BLaER1 treated with 17β-estradiol and CSF1 and Interleukin-3, amounts not matched to agents 10 nM and 100 nM (cell line): ENCODE results near the gene CHAF1A.

Source experiments
- H3K27ac ChIP-seq, 11 experiments: shearing (Covaris generic); formaldehyde crosslinking; 2 replicates each; pipeline ENCODE4 v1.8.1; 2022
- H3K27me3 ChIP-seq, 11 experiments: shearing (Covaris generic); formaldehyde crosslinking; 2 replicates each; pipeline ENCODE4 v1.8.1; 2022
- H3K36me3 ChIP-seq, 11 experiments: shearing (Covaris generic); formaldehyde crosslinking; 2 replicates each; pipeline ENCODE4 v1.8.1; 2022
- H3K4me1 ChIP-seq, 10 experiments: shearing (Covaris generic); formaldehyde crosslinking; 2 replicates each; pipeline ENCODE4 v1.8.1; 2022
- H3K4me2 ChIP-seq, 11 experiments: shearing (Covaris generic); formaldehyde crosslinking; 2 replicates each; pipeline ENCODE4 v1.8.1; 2022
- H3K4me3 ChIP-seq, 10 experiments: shearing (Covaris generic); formaldehyde crosslinking; 2 replicates each; pipeline ENCODE4 v1.8.1; 2022
- H3K9ac ChIP-seq, 11 experiments: shearing (Covaris generic); formaldehyde crosslinking; 2 replicates each; pipeline ENCODE4 v1.8.1; 2022
- H3K9me3 ChIP-seq, 11 experiments: shearing (Covaris generic); formaldehyde crosslinking; replicated peaks in 1 of 11; 2 replicates each; pipeline ENCODE4 v1.8.1; 2022
- H4K20me1 ChIP-seq, 11 experiments: shearing (Covaris generic); formaldehyde crosslinking; 2 replicates each; pipeline ENCODE4 v1.8.1; 2022
- Cebpa-rat ChIP-seq, 11 experiments: shearing (Covaris generic); IDR thresholded peaks; 2 replicates each; pipeline ENCODE4 v1.8.1; 2022

CHAF1A gene, protein sequence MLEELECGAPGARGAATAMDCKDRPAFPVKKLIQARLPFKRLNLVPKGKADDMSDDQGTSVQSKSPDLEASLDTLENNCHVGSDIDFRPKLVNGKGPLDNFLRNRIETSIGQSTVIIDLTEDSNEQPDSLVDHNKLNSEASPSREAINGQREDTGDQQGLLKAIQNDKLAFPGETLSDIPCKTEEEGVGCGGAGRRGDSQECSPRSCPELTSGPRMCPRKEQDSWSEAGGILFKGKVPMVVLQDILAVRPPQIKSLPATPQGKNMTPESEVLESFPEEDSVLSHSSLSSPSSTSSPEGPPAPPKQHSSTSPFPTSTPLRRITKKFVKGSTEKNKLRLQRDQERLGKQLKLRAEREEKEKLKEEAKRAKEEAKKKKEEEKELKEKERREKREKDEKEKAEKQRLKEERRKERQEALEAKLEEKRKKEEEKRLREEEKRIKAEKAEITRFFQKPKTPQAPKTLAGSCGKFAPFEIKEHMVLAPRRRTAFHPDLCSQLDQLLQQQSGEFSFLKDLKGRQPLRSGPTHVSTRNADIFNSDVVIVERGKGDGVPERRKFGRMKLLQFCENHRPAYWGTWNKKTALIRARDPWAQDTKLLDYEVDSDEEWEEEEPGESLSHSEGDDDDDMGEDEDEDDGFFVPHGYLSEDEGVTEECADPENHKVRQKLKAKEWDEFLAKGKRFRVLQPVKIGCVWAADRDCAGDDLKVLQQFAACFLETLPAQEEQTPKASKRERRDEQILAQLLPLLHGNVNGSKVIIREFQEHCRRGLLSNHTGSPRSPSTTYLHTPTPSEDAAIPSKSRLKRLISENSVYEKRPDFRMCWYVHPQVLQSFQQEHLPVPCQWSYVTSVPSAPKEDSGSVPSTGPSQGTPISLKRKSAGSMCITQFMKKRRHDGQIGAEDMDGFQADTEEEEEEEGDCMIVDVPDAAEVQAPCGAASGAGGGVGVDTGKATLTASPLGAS

DNA sequence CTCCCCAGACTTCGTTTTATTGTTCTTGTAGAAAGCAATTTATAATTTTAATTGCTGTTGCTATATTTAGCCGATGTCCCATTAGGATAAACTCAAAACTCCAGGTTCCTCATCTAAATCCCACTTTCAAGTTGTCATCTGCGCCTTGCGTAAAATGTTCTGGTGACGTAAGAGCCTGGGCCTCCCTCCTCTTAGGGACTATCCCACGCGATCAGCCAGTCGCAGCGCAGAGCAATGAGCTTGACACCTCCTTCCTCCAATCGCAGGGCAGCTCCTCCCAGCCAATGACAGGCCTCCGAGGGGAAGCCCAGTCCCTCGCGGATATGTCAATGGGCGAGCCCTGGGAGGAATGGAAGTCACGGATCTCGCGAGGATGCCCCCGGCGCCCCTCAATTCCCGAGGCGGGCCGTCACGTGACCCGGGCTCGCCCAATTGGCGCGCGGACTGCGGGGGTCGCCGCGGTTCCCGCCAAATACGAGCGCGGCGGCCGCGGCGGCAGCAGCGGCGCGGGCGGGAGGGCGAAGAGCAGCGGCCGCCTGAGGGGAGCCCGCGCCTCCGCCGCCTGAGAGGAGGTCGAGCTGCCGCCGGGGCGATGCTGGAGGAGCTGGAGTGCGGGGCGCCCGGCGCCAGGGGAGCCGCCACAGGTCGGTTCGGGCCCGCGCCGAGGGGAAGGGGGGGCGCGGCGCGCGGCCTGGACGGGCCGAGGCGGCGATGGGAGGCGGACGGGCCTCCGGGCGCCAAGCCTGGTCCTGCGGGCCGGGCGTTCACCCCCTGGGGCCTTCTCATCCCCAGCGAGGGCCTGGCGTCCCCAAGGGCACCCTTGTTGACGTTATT is at the start of gene CHAF1A:
Gene CHAF1A (plus strand): TSS at position 470 of the 834 bp plus-strand sequence. CDS start 123 bp downstream, at position 593.
- Histone ChIP-seq H3K4me1 (peaks cover 45 to 73% (median 66%) of the 10 kb centered on the region in 10 experiments), H4K20me1 (peaks cover 17 to 76% (median 66%) of the 10 kb centered on the region in 11 experiments)

DNA sequence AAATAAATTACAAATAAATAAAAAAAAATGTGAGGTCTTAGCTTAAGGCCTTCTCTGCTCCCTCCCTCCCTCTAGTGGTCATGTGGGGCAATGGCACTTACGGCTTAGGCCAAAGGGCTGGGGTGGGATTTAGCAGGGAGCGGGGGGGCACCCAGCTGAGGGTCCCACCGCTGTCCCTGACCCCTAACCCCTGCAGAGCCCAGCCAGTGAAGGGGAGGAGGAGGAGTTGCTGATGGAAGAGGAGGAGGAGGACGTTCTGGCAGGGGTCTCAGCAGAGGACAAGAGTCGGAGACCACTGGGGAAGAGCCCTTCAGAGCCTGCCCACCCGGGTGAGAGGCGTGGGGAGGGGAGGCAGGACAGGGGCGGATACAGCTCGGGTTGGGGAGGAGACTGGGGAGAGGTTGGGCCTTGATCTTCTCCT is 49.7 kb upstream of the CHAF1A start:
- TF ChIP-seq Cebpa-rat (IDR thresholded peaks at IDR 0.05), result no peak
- no peaks in the 10 kb centered on the region for H3K9me3 ChIP-seq
- H3K27ac ChIP-seq, result no peak overlapping the region
- peaks cover 0 to 51% (median 7%) of the 10 kb centered on the region in 11 experiments; a peak in 12 of 22 replicates for H4K20me1 ChIP-seq
- H3K4me2 ChIP-seq, result no peak overlapping the region
- peaks cover 16 to 81% (median 61%) of the 10 kb centered on the region in 11 experiments for H3K36me3 ChIP-seq
- H3K4me3 ChIP-seq, result no peak overlapping the region
- no peaks in the 10 kb centered on the region for H3K4me1 ChIP-seq
- H3K27me3 ChIP-seq, result no peaks in the 10 kb centered on the region
- H3K9ac ChIP-seq, result no peak overlapping the region

More for the DNA sequence above, at the start of gene CHAF1A:
- H3K9ac ChIP-seq, result peak within 1 kb of the TSS; percentile 90 to 99 (median 98)
- H3K27me3 ChIP-seq, result no peaks in the 10 kb centered on the region
- peak within 1 kb of the TSS; percentile 86 to 98 (median 95) for H3K4me2 ChIP-seq
- H3K36me3 ChIP-seq, result peaks cover 9 to 54% (median 37%) of the 10 kb centered on the region in 11 experiments
- peak in 2 of 11 experiments; percentile 57 to 58; a peak in 4 of 22 replicates for TF ChIP-seq Cebpa-rat (IDR thresholded peaks at IDR 0.05)
- H3K9me3 ChIP-seq, result peaks cover 0 to 3% (median 0%) of the 10 kb centered on the region in 11 experiments; a peak in 1 of 22 replicates
- peak within 1 kb of the TSS; percentile 71 to 99 (median 97) for H3K27ac ChIP-seq
- H3K4me3 ChIP-seq, result peak within 1 kb of the TSS; percentile 90 to 99 (median 96)

DNA sequence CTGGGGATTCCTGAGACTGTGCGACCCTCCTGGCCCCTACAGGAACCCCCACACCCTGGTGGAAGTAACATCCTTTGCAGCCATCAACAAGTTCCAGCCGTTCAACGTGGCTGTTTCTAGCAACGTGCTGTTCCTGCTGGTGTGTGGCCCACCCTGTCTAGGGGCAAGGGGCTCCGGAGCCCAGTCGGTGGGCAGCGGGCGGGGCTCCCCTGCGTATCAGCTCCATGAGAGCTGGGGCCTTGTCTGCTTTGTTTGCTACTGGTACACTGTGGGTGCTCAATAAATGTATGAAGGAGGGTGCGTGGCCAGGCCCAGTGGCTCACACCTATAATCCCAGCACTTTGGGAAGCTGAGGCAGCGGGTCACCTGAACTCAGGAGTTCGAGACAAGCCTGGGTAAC is 48.2 kb upstream of the CHAF1A start:
- H3K9me3 ChIP-seq, result no peaks in the 10 kb centered on the region
- H3K36me3 ChIP-seq, result peaks cover 21 to 81% (median 64%) of the 10 kb centered on the region in 11 experiments
- peaks cover 0 to 67% (median 21%) of the 10 kb centered on the region in 11 experiments; a peak in 18 of 22 replicates for H4K20me1 ChIP-seq
- no peak overlapping the region for H3K9ac ChIP-seq
- H3K4me2 ChIP-seq, result no peak overlapping the region
- H3K4me1 ChIP-seq, result no peaks in the 10 kb centered on the region
- no peak overlapping the region for H3K27ac ChIP-seq
- H3K4me3 ChIP-seq, result no peak overlapping the region
- no peaks in the 10 kb centered on the region for H3K27me3 ChIP-seq
- no peak for TF ChIP-seq Cebpa-rat (IDR thresholded peaks at IDR 0.05)

DNA sequence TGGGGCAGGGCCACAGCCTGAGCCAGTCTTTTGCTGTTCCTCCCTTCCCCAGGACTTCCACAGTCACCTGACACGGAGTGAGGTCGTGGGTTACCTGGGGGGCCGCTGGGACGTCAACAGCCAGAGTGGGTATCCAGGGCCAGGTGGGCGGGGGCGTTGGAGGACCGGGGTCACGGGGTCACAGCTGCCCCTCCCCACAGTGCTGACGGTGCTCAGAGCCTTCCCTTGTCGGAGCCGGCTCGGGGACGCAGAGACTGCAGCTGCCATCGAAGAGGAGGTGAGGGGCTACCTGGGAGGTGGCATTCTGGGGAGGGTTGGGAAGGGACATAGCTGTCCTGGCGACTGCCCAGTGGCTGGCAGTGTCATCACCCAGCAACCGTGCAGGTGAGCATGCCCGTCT is 47.5 kb upstream of the CHAF1A start:
- Histone ChIP-seq H3K4me3 (no peak overlapping the region), H3K27ac (no peak overlapping the region), H3K36me3 (peaks cover 27 to 82% (median 64%) of the 10 kb centered on the region in 11 experiments), H3K27me3 (no peaks in the 10 kb centered on the region), H4K20me1 (peaks cover 5 to 73% (median 27%) of the 10 kb centered on the region in 11 experiments; a peak in 20 of 22 replicates), H3K4me2 (no peak overlapping the region), H3K9ac (no peak overlapping the region), H3K9me3 (no peaks in the 10 kb centered on the region), H3K4me1 (no peaks in the 10 kb centered on the region)
- no peak for TF ChIP-seq Cebpa-rat (IDR thresholded peaks at IDR 0.05)

DNA sequence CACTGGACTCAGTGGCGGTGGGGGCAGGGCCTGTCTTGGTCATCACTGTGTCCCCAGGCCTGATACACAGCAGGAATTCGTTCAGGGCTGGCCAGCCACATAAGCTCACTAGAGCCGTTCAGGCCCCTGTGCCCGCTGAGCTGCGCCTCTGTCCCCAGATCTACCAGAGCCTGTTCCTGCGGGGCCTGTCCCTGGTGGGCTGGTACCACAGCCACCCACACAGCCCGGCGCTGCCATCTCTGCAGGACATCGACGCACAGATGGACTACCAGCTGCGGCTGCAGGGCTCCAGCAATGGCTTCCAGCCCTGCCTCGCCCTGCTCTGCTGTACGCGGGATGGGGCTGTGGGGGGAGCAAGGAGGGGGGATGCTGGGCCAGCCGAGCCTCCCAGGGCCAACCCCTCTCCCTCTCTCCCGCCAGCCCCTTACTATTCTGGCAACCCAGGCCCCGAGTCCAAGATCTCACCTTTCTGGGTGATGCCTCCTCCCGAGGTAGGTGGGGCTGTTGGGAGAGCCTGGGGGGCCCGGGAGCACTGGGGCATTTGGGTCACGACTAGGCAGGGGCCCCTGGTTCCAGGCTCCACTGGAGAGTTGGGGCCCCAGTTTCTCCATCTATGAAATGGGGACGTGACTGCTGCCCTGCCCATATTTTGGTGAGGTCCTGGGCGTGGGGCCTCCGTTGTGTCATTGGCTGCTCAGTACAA is 45.2 kb upstream of the CHAF1A start:
- Histone ChIP-seq H3K9me3 (no peaks in the 10 kb centered on the region), H3K36me3 (peaks cover 46 to 90% (median 79%) of the 10 kb centered on the region in 11 experiments), H3K9ac (0 out of 22 replicates have a peak overlapping the region, but pooled peaks of 1 of the 11 experiments have one; percentile 14), H3K4me1 (no peaks in the 10 kb centered on the region), H3K4me2 (no peak overlapping the region), H3K4me3 (no peak overlapping the region), H3K27me3 (no peaks in the 10 kb centered on the region), H4K20me1 (peaks cover 18 to 91% (median 41%) of the 10 kb centered on the region in 11 experiments; a peak in 20 of 22 replicates), H3K27ac (no peak overlapping the region)
- no peak for TF ChIP-seq Cebpa-rat (IDR thresholded peaks at IDR 0.05)

DNA sequence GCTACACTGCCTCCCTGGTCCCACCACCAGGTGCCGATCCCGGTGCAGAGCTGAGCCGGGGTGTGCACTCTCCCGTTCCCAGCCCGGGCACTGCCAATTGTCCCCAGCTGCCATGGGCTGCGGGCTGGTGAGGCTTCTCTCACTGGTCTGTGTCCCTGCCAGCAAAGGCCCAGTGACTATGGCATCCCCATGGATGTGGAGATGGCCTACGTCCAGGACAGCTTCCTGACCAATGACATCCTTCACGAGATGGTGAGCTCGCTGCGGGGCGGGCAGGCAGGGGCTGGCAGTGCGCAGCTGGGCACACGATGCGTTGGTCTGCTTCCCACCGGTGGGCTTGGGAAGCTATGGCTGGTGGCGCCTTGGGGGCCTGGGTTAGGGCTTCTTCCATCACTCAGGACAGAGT is 44.5 kb upstream of the CHAF1A start:
- Histone ChIP-seq H3K9ac (no peak overlapping the region), H3K4me3 (no peak overlapping the region), H3K4me2 (no peak overlapping the region), H3K27me3 (no peaks in the 10 kb centered on the region), H3K9me3 (no peaks in the 10 kb centered on the region), H3K27ac (no peak overlapping the region), H3K4me1 (no peaks in the 10 kb centered on the region), H4K20me1 (peaks cover 18 to 92% (median 45%) of the 10 kb centered on the region in 11 experiments; a peak in 20 of 22 replicates), H3K36me3 (peaks cover 52 to 96% (median 84%) of the 10 kb centered on the region in 11 experiments)
- TF ChIP-seq Cebpa-rat (IDR thresholded peaks at IDR 0.05), result no peak

DNA sequence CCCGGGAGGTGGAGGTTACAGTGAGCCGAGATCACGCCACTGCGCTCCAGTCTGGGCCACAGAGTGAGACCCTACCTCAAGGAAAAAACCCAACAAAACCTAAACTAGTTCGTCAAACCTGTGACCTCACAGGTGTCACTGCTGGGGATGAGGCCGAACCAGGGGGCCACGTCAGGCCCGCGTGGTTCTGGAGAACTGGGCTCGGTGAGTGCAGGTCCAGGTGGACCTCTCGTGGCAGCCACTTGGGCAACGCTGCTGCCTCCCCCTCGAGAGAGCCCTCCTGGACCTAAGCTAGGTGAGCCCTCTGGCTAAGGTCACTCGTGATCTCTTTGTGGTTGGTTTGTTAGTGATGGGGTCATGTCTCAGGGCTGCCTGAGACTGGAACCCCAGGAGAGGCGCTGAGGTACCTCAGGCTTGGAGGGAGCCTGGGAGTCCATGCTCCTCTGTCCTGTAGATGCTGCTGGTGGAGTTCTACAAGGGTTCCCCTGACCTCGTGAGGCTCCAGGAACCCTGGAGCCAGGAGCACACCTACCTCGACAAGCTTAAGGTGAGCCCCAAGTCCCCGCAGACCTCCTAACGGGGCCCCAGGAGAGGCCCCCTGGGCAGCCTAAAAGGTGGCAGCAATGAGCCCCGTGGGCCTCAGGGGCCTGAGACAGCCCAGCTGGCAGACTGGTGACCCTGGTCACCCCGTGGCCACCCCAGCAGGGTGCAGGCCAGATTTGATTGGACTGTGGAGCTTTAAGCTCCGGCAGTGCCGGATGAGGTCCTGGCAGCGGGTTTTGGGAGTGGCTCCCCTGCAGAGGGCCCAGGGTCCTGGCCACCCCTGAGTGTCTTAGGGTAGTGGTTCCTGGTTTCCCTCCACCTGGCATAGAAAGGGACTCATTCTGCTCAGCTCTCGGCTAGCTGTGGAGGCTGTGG is 43.5 kb upstream of the CHAF1A start:
- Histone ChIP-seq H3K9me3 (no peaks in the 10 kb centered on the region), H3K27me3 (no peaks in the 10 kb centered on the region), H3K4me3 (no peak overlapping the region), H3K9ac (no peak overlapping the region), H3K4me2 (no peak overlapping the region), H3K4me1 (no peaks in the 10 kb centered on the region), H3K36me3 (peaks cover 63 to 98% (median 88%) of the 10 kb centered on the region in 11 experiments), H4K20me1 (peaks cover 18 to 92% (median 53%) of the 10 kb centered on the region in 11 experiments; a peak in 20 of 22 replicates), H3K27ac (no peak overlapping the region)
- no peak for TF ChIP-seq Cebpa-rat (IDR thresholded peaks at IDR 0.05)
